Islet precursor cell (in vitro differentiated cells): ENCODE results near the gene CTNNA2.

Source experiments
- DNase-seq: peaks from one replicate; pipeline ENCODE4 v3.0.0-alpha.2; 2018

Gene CTNNA2

GRCh38 chr2:79941179-79941578, 428.3 kb downstream of the CTNNA2 start:
- DNase-seq, result no peak

- no peak for DNase-seq
Measured at GRCh38 chr2:79944205-79944604, 431.4 kb downstream of the CTNNA2 start.

- DNase-seq, result no peak
Measured at GRCh38 chr2:79945653-79946445, 433.0 kb downstream of the CTNNA2 start.

- no peak for DNase-seq
Measured at GRCh38 chr2:79947751-79948150, 434.9 kb downstream of the CTNNA2 start.

GRCh38 chr2:79950526-79950925, 437.7 kb downstream of the CTNNA2 start:
- DNase-seq, result no peak

GRCh38 chr2:79952616-79953015, 439.8 kb downstream of the CTNNA2 start:
- no peak for DNase-seq

GRCh38 chr2:79960035-79960434, 447.2 kb downstream of the CTNNA2 start:
- no peak for DNase-seq

- DNase-seq, result no peak
Measured at GRCh38 chr2:79960519-79960918, 447.7 kb downstream of the CTNNA2 start.

- DNase-seq, result no peak
Measured at GRCh38 chr2:79964966-79965365, 452.1 kb downstream of the CTNNA2 start.

GRCh38 chr2:79966369-79966768, 453.5 kb downstream of the CTNNA2 start:
- DNase-seq, result no peak

GRCh38 chr2:79966882-79967281, 454.0 kb downstream of the CTNNA2 start:
- DNase-seq, result no peak

- no peak for DNase-seq
Measured at GRCh38 chr2:79971807-79972206, 459.0 kb downstream of the CTNNA2 start.

- no peak for DNase-seq
Measured at GRCh38 chr2:79972661-79973060, 459.8 kb downstream of the CTNNA2 start.

- no peak for DNase-seq
Measured at GRCh38 chr2:79975791-79976565, 463.1 kb downstream of the CTNNA2 start.

GRCh38 chr2:79977792-79978191, 464.9 kb downstream of the CTNNA2 start:
- DNase-seq, result no peak

- DNase-seq, result no peak
Measured at GRCh38 chr2:79980116-79980515, 467.3 kb downstream of the CTNNA2 start.

- no peak for DNase-seq
Measured at GRCh38 chr2:79980816-79981215, 468.0 kb downstream of the CTNNA2 start.

GRCh38 chr2:79981316-79981715, 468.5 kb downstream of the CTNNA2 start:
- DNase-seq, result no peak

GRCh38 chr2:79982445-79982844, 469.6 kb downstream of the CTNNA2 start:
- DNase-seq, result peak; percentile 61

- no peak for DNase-seq
Measured at GRCh38 chr2:79984476-79984875, 471.6 kb downstream of the CTNNA2 start.

GRCh38 chr2:79985145-79985544, 472.3 kb downstream of the CTNNA2 start:
- DNase-seq, result no peak

- no peak for DNase-seq
Measured at GRCh38 chr2:79985571-79985970, 472.7 kb downstream of the CTNNA2 start.

- no peak for DNase-seq
Measured at GRCh38 chr2:79993144-79993543, 480.3 kb downstream of the CTNNA2 start.

- DNase-seq, result no peak
Measured at GRCh38 chr2:79994161-79994560, 481.3 kb downstream of the CTNNA2 start.
